HepG2 (cell line): Measurements from ENCODE around the gene RACGAP1. TPM values are rescaled to one million over a fixed set of nuclear protein-coding genes. Genes with fewer than 3 reads are reported as not detected.

ENCODE experiments used
- ATAC-seq: fragments of 200-7000 bp; cut with Tn5 transposase; 3 replicates; pipeline ENCODE4 v1.9.1; 2020; ENCODE audit warnings: mild to moderate bottlenecking, moderate library complexity
- BruUV-seq: library from RNA; stranded (reverse); fragments of 400-500 nt; replicated peaks from 2 replicates; lab custom pipeline; 2021; lab: Mats Ljungman, UMichigan
- CTCF ChIA-PET: fragments of 300-600 bp; formaldehyde crosslinking; extraction: SDS; loops from one replicate; lab custom pipeline; 2021; ENCODE audit warnings: low total read pairs, inconsistent platforms, low intra/inter-chr PET ratio; lab: Yijun Ruan, JAX
- POLR2A ChIA-PET: fragments of 350-600 bp; sonication (Branson Sonifier 250); formaldehyde crosslinking; loops from one replicate; lab custom pipeline; 2020; ENCODE audit warnings: antibody characterized with exemption, inconsistent platforms; lab: Yijun Ruan, JAX
- DNase-seq: peaks from one replicate; pipeline ENCODE4 v3.0.0-alpha.2; 2015; ENCODE audit warnings: low spot score
- FAIRE-seq: peaks from 3 replicates; lab custom pipeline; 2011; peaks lifted over from hg19 to GRCh38; lab: Jason Lieb, UNC
- H2AFZ ChIP-seq: one replicate; pipeline ENCODE4 v1.6.1; 2011; ENCODE audit warnings: low read length, inconsistent platforms
- H3K27ac ChIP-seq: fragments of 300-600 bp; 3 replicates; pipeline ENCODE4 v1.8.0; 2011; ENCODE audit warnings: mixed run types, mild to moderate bottlenecking, mixed read lengths, low read length, inconsistent platforms; ENCODE audit not compliant: insufficient read depth; ENCODE audit errors: extremely low read length
- H3K27me3 ChIP-seq, 2 experiments: fragments of 200-600 bp in 1 of 2; 2 replicates in 1 of 2; 3 replicates in 1 of 2; pipeline versions ENCODE4 v1.6.0 to v1.8.0; 2011; ENCODE audit warnings: low read length in 2 of 2, mild to moderate bottlenecking in 2 of 2, moderate library complexity in 2 of 2, inconsistent platforms in 1 of 2; ENCODE audit not compliant: insufficient read depth in 2 of 2, control insufficient read depth in 1 of 2
- H3K36me3 ChIP-seq, 2 experiments: fragments of 200-600 bp in 1 of 2; replicated peaks in 1 of 2; 2 replicates in 1 of 2; 3 replicates in 1 of 2; pipeline versions ENCODE4 v1.5.1 to v1.8.0; 2011; ENCODE audit warnings: low read length in 2 of 2, inconsistent platforms in 1 of 2; ENCODE audit not compliant: insufficient read depth in 2 of 2, control insufficient read depth in 1 of 2
- H3K4me1 ChIP-seq: 2 replicates; pipeline ENCODE4 v1.5.1; 2012; ENCODE audit warnings: low read length, inconsistent platforms; ENCODE audit not compliant: insufficient read depth
- H3K4me2 ChIP-seq: 2 replicates; pipeline ENCODE4 v1.6.0; 2011; ENCODE audit warnings: low read depth, low read length, inconsistent platforms
- H3K4me3 ChIP-seq, 3 experiments: fragments of 200-600 bp in 1 of 3; sonication (generic), shearing (Covaris generic) in 1 of 3; replicated peaks in 1 of 3; 2 replicates each; pipeline ENCODE4 v1.5.1; 2011 to 2016; ENCODE audit warnings: low read length in 3 of 3, inconsistent platforms in 2 of 3, low read depth in 2 of 3, mild to moderate bottlenecking in 2 of 3, control low read depth in 1 of 3, mixed read lengths in 1 of 3; ENCODE audit not compliant: insufficient read depth in 1 of 3
- H3K79me2 ChIP-seq: one replicate; pipeline ENCODE4 v1.6.1; 2011; ENCODE audit warnings: low read length, inconsistent platforms; ENCODE audit not compliant: insufficient read depth
- H3K9ac ChIP-seq: 2 replicates; pipeline ENCODE4 v1.6.0; 2011; ENCODE audit warnings: mild to moderate bottlenecking, low read depth, low read length, inconsistent platforms; ENCODE audit not compliant: insufficient read depth
- H3K9me3 ChIP-seq: 2 replicates; pipeline ENCODE4 v1.5.1; 2012; ENCODE audit warnings: mild to moderate bottlenecking, low read length
- H4K20me1 ChIP-seq: 2 replicates; pipeline ENCODE4 v1.6.0; 2011; ENCODE audit warnings: inconsistent platforms, mild to moderate bottlenecking, low read length, moderate library complexity; ENCODE audit not compliant: insufficient read depth
- IRF1 ChIP-seq: sonication (generic); formaldehyde crosslinking; IDR thresholded peaks from 2 replicates; pipeline ENCODE4 v1.4.0; 2020; ENCODE audit warnings: low read depth, mild to moderate bottlenecking, missing genetic modification reagents
- JUN ChIP-seq: sonication (generic); formaldehyde crosslinking; IDR thresholded peaks from 2 replicates; pipeline ENCODE4 v1.4.0; 2020; ENCODE audit warnings: mild to moderate bottlenecking, missing genetic modification reagents
- TCF12 ChIP-seq, 2 experiments: fragments of 450-650 bp in 1 of 2; sonication (generic) in 1 of 2; formaldehyde crosslinking in 1 of 2; IDR thresholded peaks; 2 replicates each; pipeline versions ENCODE4 v1.6.1 to v1.8.0; 2017 to 2022; ENCODE audit warnings: antibody characterized with exemption in 1 of 2, mild to moderate bottlenecking in 1 of 2, missing genetic modification reagents in 1 of 2, moderate library complexity in 1 of 2
- TFDP1 ChIP-seq: IDR thresholded peaks from 2 replicates; pipeline ENCODE4 v1.6.1; 2016; ENCODE audit warnings: missing compliant biosample characterization, missing genetic modification reagents, borderline replicate concordance
- ZC3H13 ChIP-seq: sonication (generic); formaldehyde crosslinking; IDR thresholded peaks from 2 replicates; pipeline ENCODE4 v1.8.1; 2023; ENCODE audit warnings: mild to moderate bottlenecking, missing genetic modification reagents, moderate library complexity
- ZFP82 ChIP-seq: sonication (generic); formaldehyde crosslinking; IDR thresholded peaks from 2 replicates; pipeline ENCODE4 v1.5.1; 2020; ENCODE audit warnings: mild to moderate bottlenecking, missing genetic modification reagents, borderline replicate concordance
- ZKSCAN8 ChIP-seq: IDR thresholded peaks from 2 replicates; pipeline ENCODE4 v1.6.1; 2016; ENCODE audit warnings: borderline replicate concordance, missing genetic modification reagents, missing compliant biosample characterization
- ZNF260 ChIP-seq: sonication (generic); formaldehyde crosslinking; IDR thresholded peaks from 2 replicates; pipeline ENCODE4 v1.4.0; 2020; ENCODE audit warnings: missing genetic modification reagents, low read depth, mild to moderate bottlenecking, borderline replicate concordance
- ZNF33A ChIP-seq: sonication (generic); formaldehyde crosslinking; IDR thresholded peaks from 2 replicates; pipeline ENCODE4 v1.5.1; 2020; ENCODE audit warnings: missing genetic modification reagents, mild to moderate bottlenecking, moderate library complexity, borderline replicate concordance
- ZSCAN20 ChIP-seq: sonication (generic); formaldehyde crosslinking; IDR thresholded peaks from 2 replicates; pipeline ENCODE4 v1.4.0; 2020; ENCODE audit warnings: missing genetic modification reagents, mild to moderate bottlenecking, borderline replicate concordance
- whole genome bisulfite sequencing: methylation state at CpG from one replicate; pipeline ENCODE4 v1.1.6; 2017; ENCODE audit warnings: low lambda C conversion rate; 5-methylcytosine and 5-hydroxymethylcytosine counted together
- in situ Hi-C: cut with HindIII; loops from 2 replicates; pipeline ENCODE4 v1.10.0; 2017; ENCODE audit warnings: low pct_unique_long_range_greater_than_20kb; ENCODE audit not compliant: extremely low pct_ligation_motif_present
- intact Hi-C: fragments of 100-400 bp; cut with micrococcal nuclease; formaldehyde crosslinking; loops from one replicate; pipeline ENCODE4 v1.10.0; 2022; ENCODE audit not compliant: unreplicated experiment
- polyA plus RNA-seq, 8 experiments: library from polyadenylated mRNA; depleted of rRNA in 3 of 8; stranded (reverse) in 7 of 8; unstranded in 1 of 8; fragments of >200 nt; fragmentation: Illumina TruSeq in 4 of 8; extraction: Trizol in 4 of 8; gene quantifications; 2 replicates each; pipeline versions ENCODE4 v1.2.1 to v1.2.3, GENCODE V29; 2011 to 2016; ENCODE audit warnings: low read depth in 4 of 8, missing spikeins in 1 of 8, mixed read lengths in 1 of 8; ENCODE audit not compliant: insufficient read depth in 1 of 8
- total RNA-seq, 5 experiments: library from RNA; depleted of rRNA; stranded (reverse); fragments of >200 nt; fragmentation: Illumina TruSeq; extraction: Trizol; gene quantifications; 2 replicates each; pipeline ENCODE4 v1.2.3, GENCODE V29; 2016; ENCODE audit warnings: low read depth in 1 of 5
- TF ChIP-seq, protein P1 (sequence below): sonication (generic); formaldehyde crosslinking; IDR thresholded peaks from 2 replicates; pipeline ENCODE4 v1.4.0; 2020; ENCODE audit warnings: missing genetic modification reagents
- TF ChIP-seq, protein P2 (sequence below): sonication (generic); formaldehyde crosslinking; IDR thresholded peaks from 2 replicates; pipeline ENCODE4 v1.8.0; 2023; ENCODE audit warnings: mild to moderate bottlenecking, missing genetic modification reagents

The RACGAP1 gene
- total and polyA plus RNA-seq, 2 of the 13 experiments (the other 11 are each of a cell fraction or from before 2014, with no cell fraction given) = 16.7 to 57.9 TPM

GRCh38 chr12:49952391-49953055, 72.8 kb downstream of the RACGAP1 start:
- FAIRE-seq (no peak), DNase-seq (no peak), ATAC-seq (no peak)
- Histone ChIP-seq H3K9ac (no peak overlapping the region), H3K4me2 (no peak overlapping the region), H3K9me3 (no peaks in the 10 kb centered on the region), H3K4me1 (no peaks in the 10 kb centered on the region)
- intact Hi-C loops = no loop called here
- TF ChIP-seq, protein P1, sequence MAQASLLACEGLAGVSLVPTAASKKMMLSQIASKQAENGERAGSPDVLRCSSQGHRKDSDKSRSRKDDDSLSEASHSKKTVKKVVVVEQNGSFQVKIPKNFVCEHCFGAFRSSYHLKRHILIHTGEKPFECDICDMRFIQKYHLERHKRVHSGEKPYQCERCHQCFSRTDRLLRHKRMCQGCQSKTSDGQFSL (CRISPR knock-in tag) = no peak
- TF ChIP-seq ZNF260 (CRISPR knock-in tag) = no peak
- no peak for TF ChIP-seq ZFP82 (CRISPR knock-in tag)
- TF ChIP-seq, all 625 proteins: peak for 0
- WGBS = no CpG with 5 or more reads among the region's 1 CpG
- peaks cover 7 to 34% of the 10 kb centered on the region in 2 experiments; a peak in 3 of 5 replicates for H3K27me3 ChIP-seq
- H3K4me3 ChIP-seq = no peak overlapping the region
- no peaks in the 10 kb centered on the region for H3K79me2 ChIP-seq
- in situ Hi-C loops = no loop called here
- POLR2A ChIA-PET = no interaction called here
- CTCF ChIA-PET = no interaction called here
- H3K27ac ChIP-seq = no peak overlapping the region
- no peak overlapping the region for H2AFZ ChIP-seq
- H3K36me3 ChIP-seq = no peaks in the 10 kb centered on the region
- no TSS peak for BruUV-seq
- no peaks in the 10 kb centered on the region for H4K20me1 ChIP-seq

- DNase-seq (no peak), ATAC-seq (no peak), FAIRE-seq (no peak)
- H3K9ac ChIP-seq = no peak overlapping the region
- H3K4me2 ChIP-seq = no peak overlapping the region
- no TSS peak for BruUV-seq
- H3K4me1 ChIP-seq = no peaks in the 10 kb centered on the region
- 45% methylated on average over 4 of the region's 14 CpGs for WGBS
- POLR2A ChIA-PET = no interaction called here
- no peak overlapping the region for H3K27ac ChIP-seq
- H3K36me3 ChIP-seq = no peaks in the 10 kb centered on the region
- peaks cover 7 to 27% of the 10 kb centered on the region in 2 experiments; a peak in 3 of 5 replicates for H3K27me3 ChIP-seq
- in situ Hi-C loops = no loop called here
- no peak overlapping the region for H2AFZ ChIP-seq
- no peaks in the 10 kb centered on the region for H3K9me3 ChIP-seq
- no peak overlapping the region for H3K4me3 ChIP-seq
- CTCF ChIA-PET = no interaction called here
- no peaks in the 10 kb centered on the region for H4K20me1 ChIP-seq
- no peaks in the 10 kb centered on the region for H3K79me2 ChIP-seq
- intact Hi-C loops = no loop called here
- TF ChIP-seq IRF1 (CRISPR knock-in tag) = no peak
- TF ChIP-seq TFDP1 (CRISPR knock-in tag) = no peak
- TF ChIP-seq, protein P2, sequence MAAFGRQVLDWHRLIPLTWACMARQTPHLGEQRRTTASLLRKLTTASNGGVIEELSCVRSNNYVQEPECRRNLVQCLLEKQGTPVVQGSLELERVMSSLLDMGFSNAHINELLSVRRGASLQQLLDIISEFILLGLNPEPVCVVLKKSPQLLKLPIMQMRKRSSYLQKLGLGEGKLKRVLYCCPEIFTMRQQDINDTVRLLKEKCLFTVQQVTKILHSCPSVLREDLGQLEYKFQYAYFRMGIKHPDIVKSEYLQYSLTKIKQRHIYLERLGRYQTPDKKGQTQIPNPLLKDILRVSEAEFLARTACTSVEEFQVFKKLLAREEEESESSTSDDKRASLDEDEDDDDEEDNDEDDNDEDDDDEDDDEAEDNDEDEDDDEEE (CRISPR knock-in tag) = no peak
- TF ChIP-seq ZNF33A (CRISPR knock-in tag) = no peak
- no peak for TF ChIP-seq ZKSCAN8 (CRISPR knock-in tag)
- TF ChIP-seq TCF12 (IDR thresholded peaks at IDR 0.05) = no peak
- no peak for TF ChIP-seq TCF12 (CRISPR knock-in tag; IDR thresholded peaks at IDR 0.05)
- no peak for TF ChIP-seq JUN (CRISPR knock-in tag)
- TF ChIP-seq ZSCAN20 (CRISPR knock-in tag) = no peak
- no peak for TF ChIP-seq ZC3H13 (CRISPR knock-in tag)
Measured at GRCh38 chr12:49951411-49952240, 73.7 kb downstream of the RACGAP1 start.
